Fibroblast of lung (primary cell): ENCODE results near the gene OTUD3. TPM values are rescaled to one million over a fixed set of nuclear protein-coding genes. Genes with fewer than 3 reads are reported as not detected.

Experiments used
- DNase-seq, 2 donors: peaks; one replicate each; pipeline versions ENCODE4 v3.0.0 to v3.0.0-alpha.2; 2010; ENCODE audit warnings: low read depth in 2 of 2
- H2AFZ ChIP-seq: 2 replicates; pipeline ENCODE4 v1.5.1; 2012; ENCODE audit warnings: low read length, control low read depth, inconsistent platforms
- H3K27ac ChIP-seq: 2 replicates; pipeline ENCODE4 v1.5.1; 2011; ENCODE audit warnings: low read length, control low read depth; ENCODE audit not compliant: insufficient read depth
- H3K27me3 ChIP-seq: 2 replicates; pipeline ENCODE4 v1.5.1; 2011; ENCODE audit warnings: mild to moderate bottlenecking, low read length; ENCODE audit not compliant: control insufficient read depth, insufficient read depth
- H3K36me3 ChIP-seq: 2 replicates; pipeline ENCODE4 v1.5.1; 2011; ENCODE audit warnings: low read length; ENCODE audit not compliant: control insufficient read depth, insufficient read depth
- H3K4me1 ChIP-seq: 2 replicates; pipeline ENCODE4 v1.5.1; 2011; ENCODE audit warnings: low read length; ENCODE audit not compliant: control insufficient read depth, insufficient read depth; ENCODE audit errors: extremely low read depth
- H3K4me2 ChIP-seq: 2 replicates; pipeline ENCODE4 v1.5.1; 2011; ENCODE audit warnings: low read length, control low read depth; ENCODE audit not compliant: insufficient read depth; ENCODE audit errors: extremely low read depth
- H3K4me3 ChIP-seq, 4 experiments: fragments of 200-600 bp in 1 of 4; sonication (generic) in 1 of 4; replicated peaks in 1 of 4; 2 replicates each; pipeline ENCODE4 v1.5.1; 2011 to 2016; ENCODE audit warnings: low read length in 4 of 4, low read depth in 3 of 4, mild to moderate bottlenecking in 3 of 4, control low read depth in 2 of 4, inconsistent platforms in 1 of 4, mixed read lengths in 1 of 4; ENCODE audit not compliant: insufficient read depth in 1 of 4; ENCODE audit errors: control extremely low read depth in 1 of 4
- H3K79me2 ChIP-seq: 2 replicates; pipeline ENCODE4 v1.5.1; 2012; ENCODE audit warnings: mild to moderate bottlenecking, low read length, inconsistent platforms; ENCODE audit not compliant: control insufficient read depth, insufficient read depth
- H3K9ac ChIP-seq: 2 replicates; pipeline ENCODE4 v1.5.1; 2011; ENCODE audit warnings: mild to moderate bottlenecking, low read length, control low read depth; ENCODE audit not compliant: insufficient read depth
- H3K9me3 ChIP-seq: 2 replicates; pipeline ENCODE4 v1.5.1; 2012; ENCODE audit warnings: low read depth, low read length; ENCODE audit not compliant: control insufficient read depth, insufficient read depth
- H4K20me1 ChIP-seq: 2 replicates; pipeline ENCODE4 v1.5.1; 2011; ENCODE audit warnings: low read length; ENCODE audit not compliant: control insufficient read depth, insufficient read depth; ENCODE audit errors: extremely low read depth
- CTCF ChIP-seq, 2 donors: IDR thresholded peaks in 1 of 2; conservative IDR thresholded peaks in 1 of 2; 1 replicate in 1 of 2; 2 replicates in 1 of 2; pipeline ENCODE4 v1.5.1; 2011 to 2012; ENCODE audit warnings: low read length in 2 of 2, control low read depth in 1 of 2, inconsistent platforms in 1 of 2, low read depth in 1 of 2, mild to moderate bottlenecking in 1 of 2
- EZH2 ChIP-seq: IDR thresholded peaks from 2 replicates; pipeline ENCODE4 v1.5.1; 2012; ENCODE audit warnings: low read length, control low read depth, mild to moderate bottlenecking; ENCODE audit errors: missing control alignments
- polyA plus RNA-seq, 2 donors: library from polyadenylated mRNA; depleted of rRNA in 1 of 2; stranded (reverse) in 1 of 2; unstranded in 1 of 2; fragments of >200 nt; gene quantifications; 2 replicates each; pipeline ENCODE4 v1.2.1, GENCODE V29; 2011 to 2012; ENCODE audit warnings: missing spikeins in 1 of 2
- total RNA-seq: library from RNA; depleted of rRNA; stranded (reverse); fragments of >200 nt; gene quantifications from 2 replicates; pipeline ENCODE4 v1.2.1, GENCODE V29; 2014

OTUD3 gene
- total and polyA plus RNA-seq, 2 donors (not counting 1 experiment from before 2014, with no cell fraction given), result 3.0 to 5.0 TPM

GRCh38 chr1:19960591-19960990, 78.4 kb downstream of the OTUD3 start:
- no peak overlapping the region for H2AFZ ChIP-seq
- TF ChIP-seq CTCF (conservative IDR thresholded peaks at IDR 0.05 in 1 of 2, IDR thresholded peaks at IDR 0.05 in 1 of 2; ENCODE audit: low read depth in 1 of 2, low read length in 2 of 2), result no peak
- no peak for TF ChIP-seq EZH2
- H3K9ac ChIP-seq, result no peak overlapping the region

More at GRCh38 chr1:19960591-19960990, 78.4 kb downstream of the OTUD3 start:
- no peak for DNase-seq
- no peaks in the 10 kb centered on the region for H3K4me1 ChIP-seq
- no peaks in the 10 kb centered on the region for H3K36me3 ChIP-seq
- no peak overlapping the region for H3K4me2 ChIP-seq
- H3K4me3 ChIP-seq, result no peak overlapping the region
- H3K27me3 ChIP-seq, result peaks cover 19% of the 10 kb centered on the region
- H3K79me2 ChIP-seq, result no peaks in the 10 kb centered on the region
- H3K9me3 ChIP-seq, result no peaks in the 10 kb centered on the region
- H4K20me1 ChIP-seq, result no peaks in the 10 kb centered on the region
- no peak overlapping the region for H3K27ac ChIP-seq

Other genes with a start within 250 kb of the OTUD3 start
- gene NBL1, start 238.1 kb upstream of the OTUD3 start, total RNA-seq, result 103 and 180 TPM in 2 replicates
- 59.3 and 115 TPM in 2 replicates for gene NBL1, start 238.1 kb upstream of the OTUD3 start, polyA plus RNA-seq
- under 0.01 TPM in 1 of 2 replicates, not detected in the other for gene HTR6, start 217.5 kb upstream of the OTUD3 start, total RNA-seq
- gene HTR6, start 217.5 kb upstream of the OTUD3 start, polyA plus RNA-seq, result 0.02 TPM in 1 of 2 replicates, not detected in the other
- gene TMCO4, start 82.5 kb upstream of the OTUD3 start, total RNA-seq, result 22.9 and 24.3 TPM in 2 replicates
- gene TMCO4, start 82.5 kb upstream of the OTUD3 start, polyA plus RNA-seq, result 11.9 and 12.5 TPM in 2 replicates
- not detected in 2 replicates for gene RNF186, start 67.1 kb upstream of the OTUD3 start, total RNA-seq
- not detected in 2 replicates for gene RNF186, start 67.1 kb upstream of the OTUD3 start, polyA plus RNA-seq
- gene PLA2G2E, start 41.2 kb downstream of the OTUD3 start, total RNA-seq, result not detected in 2 replicates
- gene PLA2G2E, start 41.2 kb downstream of the OTUD3 start, polyA plus RNA-seq, result not detected in 2 replicates
- gene PLA2G2A, start 97.2 kb downstream of the OTUD3 start, total RNA-seq, result 0.77 TPM in 1 of 2 replicates, not detected in the other
- gene PLA2G2A, start 97.2 kb downstream of the OTUD3 start, polyA plus RNA-seq, result 0.61 TPM in 1 of 2 replicates, not detected in the other
- 9.8 and 27.4 TPM in 2 replicates for gene PLA2G5, start 187.8 kb downstream of the OTUD3 start, total RNA-seq
- gene PLA2G5, start 187.8 kb downstream of the OTUD3 start, polyA plus RNA-seq, result 1.1 and 7.2 TPM in 2 replicates
- gene PLA2G2D, start 237.1 kb downstream of the OTUD3 start, total RNA-seq, result not detected in 2 replicates
- gene PLA2G2D, start 237.1 kb downstream of the OTUD3 start, polyA plus RNA-seq, result not detected in 2 replicates